ENCODE measurements around the gene LIMK1. TPM values are rescaled to one million over a fixed set of nuclear protein-coding genes. Genes with fewer than 3 reads are reported as not detected.
"Not testable (repeated sequence)": the region's sequence is repeated elsewhere in the genome, so short reads cannot be mapped to it uniquely, and the experiment has no call there.

Gene LIMK1
- total RNA-seq, 6 donors from 2014 or later, result 15.9 to 51.9 (median 33.0) TPM

DNA sequence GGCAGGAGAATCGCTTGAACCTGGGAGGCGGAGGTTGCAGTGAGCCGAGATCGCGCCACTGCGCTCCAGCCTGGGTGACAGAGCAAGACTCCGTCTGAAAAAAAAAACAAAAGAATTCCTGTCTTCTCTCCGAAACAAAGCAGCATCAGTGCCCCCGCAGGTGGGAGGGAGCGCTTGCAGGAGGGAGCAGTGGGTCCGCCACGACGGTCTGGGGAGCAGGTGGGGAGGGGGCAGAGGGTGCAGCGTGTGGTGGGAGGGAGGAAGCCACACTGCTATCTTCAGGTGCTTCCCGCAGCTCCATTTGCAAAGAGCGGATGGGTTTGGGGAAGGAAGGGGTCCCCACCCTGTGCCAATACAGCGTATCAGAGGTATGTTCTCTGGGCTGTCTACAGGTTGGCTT is 31.7 kb downstream of the LIMK1 start:
- no peak for DNase-seq

DNA sequence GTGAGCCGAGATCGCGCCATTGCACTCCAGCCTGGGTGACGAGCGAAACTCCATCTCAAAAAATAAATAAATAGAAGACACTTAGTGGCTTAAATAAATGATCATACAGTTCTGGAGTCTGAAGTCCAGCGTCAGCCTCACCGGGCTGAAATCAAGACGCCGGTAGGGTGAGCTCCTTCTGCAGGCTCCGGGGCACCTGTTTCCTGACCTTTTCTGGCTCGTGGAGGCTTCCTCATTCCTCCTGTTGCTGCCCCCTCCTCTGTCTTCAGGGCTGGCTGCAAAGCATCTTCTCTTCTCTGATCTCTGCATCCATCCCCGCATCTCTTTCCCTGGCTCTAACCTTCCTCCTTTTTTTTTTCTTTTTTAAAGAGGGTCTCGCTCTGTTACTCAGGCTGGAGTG is 32.8 kb downstream of the LIMK1 start:
- no peak for ATAC-seq (ENCODE audit: low FRiP score in 2 of 2)
- H3K9me3 ChIP-seq, result no peaks in the 10 kb centered on the region
- no peak overlapping the region for H3K27ac ChIP-seq
- H3K4me1 ChIP-seq, result no peaks in the 10 kb centered on the region
- H3K4me3 ChIP-seq, result no peak overlapping the region
- TF ChIP-seq POLR2A (IDR thresholded peaks at IDR 0.05), result no peak
- no peak for TF ChIP-seq EP300 (IDR thresholded peaks at IDR 0.05)
- TF ChIP-seq POLR2AphosphoS5 (IDR thresholded peaks at IDR 0.05), result no peak
- TF ChIP-seq CTCF (IDR thresholded peaks at IDR 0.05), result no peak
- 77 to 84% methylated on average over 10 of the region's 13 CpGs for WGBS, 2 donors
- H3K27me3 ChIP-seq, result no peaks in the 10 kb centered on the region
- peaks cover 0 to 73% (median 50%) of the 10 kb centered on the region in 4 donors for H3K36me3 ChIP-seq
- DNase-seq, result no peak

More for the DNA sequence above, 31.7 kb downstream of the LIMK1 start:
- TF ChIP-seq POLR2A (IDR thresholded peaks at IDR 0.05) (no peak), POLR2AphosphoS5 (IDR thresholded peaks at IDR 0.05) (no peak)
- no peak overlapping the region for H3K4me3 ChIP-seq
- H3K4me1 ChIP-seq, result no peaks in the 10 kb centered on the region
- ATAC-seq (ENCODE audit: low FRiP score in 2 of 2), result no peak
- WGBS, 2 donors, result 75 to 76% methylated on average over 16 to 17 of the region's 17 CpGs
- peaks cover 0 to 73% (median 48%) of the 10 kb centered on the region in 4 donors for H3K36me3 ChIP-seq
- no peaks in the 10 kb centered on the region for H3K27me3 ChIP-seq
- no peak overlapping the region for H3K27ac ChIP-seq
- no peaks in the 10 kb centered on the region for H3K9me3 ChIP-seq

DNA sequence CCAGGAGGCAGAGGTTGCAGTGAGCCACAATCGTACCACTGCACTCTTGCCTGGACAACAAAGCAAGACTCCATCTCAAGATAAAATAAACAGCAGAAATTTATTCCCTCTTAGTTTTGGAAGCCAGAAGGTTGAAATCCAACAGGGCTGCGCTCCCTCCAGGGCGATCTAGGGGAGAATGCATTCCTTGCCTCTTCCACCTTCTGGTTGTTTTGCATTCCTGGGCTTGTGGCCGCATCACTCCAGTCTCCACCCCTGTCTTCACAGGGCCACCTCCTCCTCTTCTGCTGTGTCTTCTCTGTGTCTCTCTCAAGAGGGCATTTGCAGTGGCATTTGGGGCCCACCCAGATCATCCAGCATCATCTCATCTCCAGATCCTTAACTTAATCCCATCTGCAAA is 36.2 kb downstream of the LIMK1 start:
- no peak for TF ChIP-seq EP300 (IDR thresholded peaks at IDR 0.05)
- TF ChIP-seq POLR2A (IDR thresholded peaks at IDR 0.05), result no peak
- no peak for TF ChIP-seq CTCF (IDR thresholded peaks at IDR 0.05)
- no peaks in the 10 kb centered on the region for H3K4me1 ChIP-seq
- peaks cover 0 to 57% (median 35%) of the 10 kb centered on the region in 4 donors for H3K36me3 ChIP-seq
- H3K9me3 ChIP-seq, result no peaks in the 10 kb centered on the region
- 98 to 100% methylated on average over 4 of the region's 4 CpGs for WGBS, 2 donors
- H3K27ac ChIP-seq, result no peak overlapping the region
- no peak overlapping the region for H3K4me3 ChIP-seq
- ATAC-seq (ENCODE audit: low FRiP score in 2 of 2) (no peak), DNase-seq (no peak)
- no peaks in the 10 kb centered on the region for H3K27me3 ChIP-seq

DNA sequence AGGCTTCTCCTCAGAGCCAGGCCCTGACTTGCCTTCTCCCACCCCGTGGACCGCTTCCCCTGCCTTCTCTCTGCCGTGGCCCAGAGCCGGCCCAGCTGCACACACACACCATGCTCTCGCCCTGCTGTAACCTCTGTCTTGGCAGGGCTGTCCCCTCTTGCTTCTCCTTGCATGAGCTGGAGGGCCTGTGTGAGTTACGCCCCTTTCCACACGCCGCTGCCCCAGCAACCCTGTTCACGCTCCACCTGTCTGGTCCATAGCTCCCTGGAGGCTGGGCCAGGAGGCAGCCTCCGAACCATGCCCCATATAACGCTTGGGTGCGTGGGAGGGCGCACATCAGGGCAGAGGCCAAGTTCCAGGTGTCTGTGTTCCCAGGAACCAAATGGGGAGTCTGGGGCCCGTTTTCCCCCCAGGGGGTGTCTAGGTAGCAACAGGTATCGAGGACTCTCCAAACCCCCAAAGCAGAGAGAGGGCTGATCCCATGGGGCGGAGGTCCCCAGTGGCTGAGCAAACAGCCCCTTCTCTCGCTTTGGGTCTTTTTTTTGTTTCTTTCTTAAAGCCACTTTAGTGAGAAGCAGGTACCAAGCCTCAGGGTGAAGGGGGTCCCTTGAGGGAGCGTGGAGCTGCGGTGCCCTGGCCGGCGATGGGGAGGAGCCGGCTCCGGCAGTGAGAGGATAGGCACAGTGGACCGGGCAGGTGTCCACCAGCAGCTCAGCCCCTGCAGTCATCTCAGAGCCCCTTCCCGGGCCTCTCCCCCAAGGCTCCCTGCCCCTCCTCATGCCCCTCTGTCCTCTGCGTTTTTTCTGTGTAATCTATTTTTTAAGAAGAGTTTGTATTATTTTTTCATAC is 38.0 kb downstream of the LIMK1 start:
- no peak for ATAC-seq (ENCODE audit: low FRiP score in 2 of 2)
- WGBS, 2 donors, result 93% methylated on average over 26 of the region's 26 CpGs
- TF ChIP-seq EP300 (IDR thresholded peaks at IDR 0.05), result no peak
- no peak for TF ChIP-seq POLR2A (IDR thresholded peaks at IDR 0.05)
- TF ChIP-seq CTCF (IDR thresholded peaks at IDR 0.05), result no peak
- TF ChIP-seq POLR2AphosphoS5 (IDR thresholded peaks at IDR 0.05), result no peak
- H3K36me3 ChIP-seq, result peaks cover 0 to 47% (median 28%) of the 10 kb centered on the region in 4 donors
- no peak overlapping the region for H3K4me3 ChIP-seq
- no peaks in the 10 kb centered on the region for H3K4me1 ChIP-seq
- H3K27me3 ChIP-seq, result no peaks in the 10 kb centered on the region
- no peaks in the 10 kb centered on the region for H3K9me3 ChIP-seq
- H3K27ac ChIP-seq, result no peak overlapping the region
- peak in 1 of 2 donors; percentile 66 for DNase-seq

DNA sequence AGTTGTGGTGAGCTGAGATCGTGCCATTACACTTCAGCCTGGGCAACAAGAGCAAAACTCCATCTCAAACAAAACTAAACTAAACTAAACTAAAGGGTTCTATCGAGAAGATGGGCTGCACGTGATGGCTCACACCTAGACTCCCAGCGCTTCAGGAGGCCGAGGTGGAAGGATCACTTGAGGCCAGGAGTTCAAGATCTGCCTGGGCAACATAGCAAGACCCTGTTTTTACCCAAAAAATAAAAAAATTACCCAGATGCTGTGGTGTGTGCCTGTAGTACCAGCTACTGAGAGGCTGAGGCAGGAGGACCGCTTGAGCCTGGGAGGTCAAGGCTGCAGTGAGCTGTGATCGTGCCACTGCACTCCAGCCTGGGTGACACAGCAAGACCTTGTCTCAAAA is 40.3 kb downstream of the LIMK1 start:
- not testable (repeated sequence) for H3K27me3 ChIP-seq; H3K4me3 ChIP-seq; H3K9me3 ChIP-seq; DNase-seq; ATAC-seq (ENCODE audit: low FRiP score in 2 of 2); H3K27ac ChIP-seq; H3K4me1 ChIP-seq
- peaks cover 0 to 31% (median 21%) of the 10 kb centered on the region in 4 donors for H3K36me3 ChIP-seq
- 95% methylated on average over 7 of the region's 7 CpGs for WGBS, 2 donors
